WTC11 (cell line): ENCODE measurements around the gene ACBD5. TPM values are rescaled to one million over a fixed set of nuclear protein-coding genes. Genes with fewer than 3 reads are reported as not detected.

Source experiments
- ATAC-seq: fragments of 200-7000 bp; cut with Tn5 transposase; 2 replicates; pipeline ENCODE4 v1.10.0; 2021; ENCODE audit warnings: mild to moderate bottlenecking, moderate library complexity
- CTCF ChIA-PET: fragments of 300-600 bp; sonication (Branson Sonifier 250); formaldehyde crosslinking; loops from one replicate; lab custom pipeline; 2021; ENCODE audit warnings: antibody characterized with exemption; lab: Charles Lee
- POLR2A ChIA-PET: fragments of 350-600 bp; sonication (Branson Sonifier 250); formaldehyde crosslinking; loops from one replicate; lab custom pipeline; 2021; ENCODE audit warnings: antibody characterized with exemption; lab: Charles Lee
- DNase-seq: peaks from one replicate; pipeline ENCODE4 v3.0.0; 2021; ENCODE audit warnings: low spot score
- H3K27ac Mint-ChIP-seq: 2 replicates; pipeline ENCODE4 v1.8.0; 2021; ENCODE audit warnings: mixed read lengths
- H3K27me3 Mint-ChIP-seq: 2 replicates; pipeline ENCODE4 v1.8.0; 2021; ENCODE audit warnings: low read depth, mild to moderate bottlenecking, moderate library complexity, mixed read lengths
- H3K36me3 Mint-ChIP-seq: 2 replicates; pipeline ENCODE4 v1.8.0; 2021; ENCODE audit warnings: mixed read lengths
- H3K4me1 Mint-ChIP-seq: 2 replicates; pipeline ENCODE4 v1.8.0; 2022; ENCODE audit warnings: mixed read lengths
- H3K4me3 Mint-ChIP-seq: 2 replicates; pipeline ENCODE4 v1.8.0; 2021; ENCODE audit warnings: mild to moderate bottlenecking, moderate library complexity, mixed read lengths
- H3K9me3 Mint-ChIP-seq: 2 replicates; pipeline ENCODE4 v1.8.0; 2021; ENCODE audit warnings: mixed read lengths
- AR ChIP-seq: fragments of 250-450 bp; sonication (Bioruptor Pico); IDR thresholded peaks from 2 replicates; pipeline ENCODE4 v1.9.0; 2021; ENCODE audit warnings: mild to moderate bottlenecking
- ATF2 ChIP-seq: sonication (generic); formaldehyde crosslinking; IDR thresholded peaks from 2 replicates; pipeline ENCODE4 v1.8.1; 2022; ENCODE audit warnings: low read depth, missing genetic modification reagents, borderline replicate concordance
- E2F4 ChIP-seq: sonication (generic); formaldehyde crosslinking; IDR thresholded peaks from 2 replicates; pipeline ENCODE4 v1.8.1; 2022; ENCODE audit warnings: low read depth, mild to moderate bottlenecking, moderate library complexity, missing genetic modification reagents, borderline replicate concordance
- ELF4 ChIP-seq: sonication (generic); formaldehyde crosslinking; IDR thresholded peaks from 2 replicates; pipeline ENCODE4 v1.8.1; 2022; ENCODE audit warnings: low read depth, mild to moderate bottlenecking, moderate library complexity, missing genetic modification reagents
- GTF2I ChIP-seq: fragments of 250-450 bp; sonication (Bioruptor Pico); conservative IDR thresholded peaks from 2 replicates; pipeline ENCODE4 v1.4.0; 2021; ENCODE audit warnings: mild to moderate bottlenecking
- IRF2 ChIP-seq: sonication (generic); formaldehyde crosslinking; IDR thresholded peaks from 2 replicates; pipeline ENCODE4 v1.8.0; 2022; ENCODE audit warnings: low read depth, missing genetic modification reagents, borderline replicate concordance
- JUN ChIP-seq: sonication (generic); formaldehyde crosslinking; IDR thresholded peaks from 2 replicates; pipeline ENCODE4 v1.8.0; 2023; ENCODE audit warnings: mild to moderate bottlenecking, missing genetic modification reagents
- OVOL2 ChIP-seq: fragments of 250-450 bp; sonication (Bioruptor Pico); IDR thresholded peaks from 2 replicates; pipeline ENCODE4 v1.9.0; 2021; ENCODE audit warnings: mild to moderate bottlenecking, borderline replicate concordance
- PREB ChIP-seq: sonication (generic); formaldehyde crosslinking; IDR thresholded peaks from 2 replicates; pipeline ENCODE4 v1.8.1; 2022; ENCODE audit warnings: mild to moderate bottlenecking, missing genetic modification reagents, moderate library complexity, borderline replicate concordance
- SMAD4 ChIP-seq: sonication (generic); formaldehyde crosslinking; IDR thresholded peaks from 2 replicates; pipeline ENCODE4 v1.8.0; 2022; ENCODE audit warnings: mild to moderate bottlenecking, missing genetic modification reagents
- TEAD4 ChIP-seq: sonication (generic); formaldehyde crosslinking; IDR thresholded peaks from 2 replicates; pipeline ENCODE4 v1.8.0; 2022; ENCODE audit warnings: mild to moderate bottlenecking, missing genetic modification reagents
- ZNF425 ChIP-seq: fragments of 250-450 bp; sonication (Bioruptor Pico); conservative IDR thresholded peaks from 2 replicates; pipeline ENCODE4 v1.9.0; 2021; ENCODE audit warnings: mild to moderate bottlenecking
- total RNA-seq: library from RNA; stranded (reverse); gene quantifications from 3 replicates; pipeline ENCODE4 v1.2.3, GENCODE V29; 2021
- TF ChIP-seq, protein P1 (sequence below): sonication (generic); formaldehyde crosslinking; IDR thresholded peaks from 2 replicates; pipeline ENCODE4 v1.8.0; 2022; ENCODE audit warnings: missing genetic modification reagents

The ACBD5 gene
- total RNA-seq, 1 experiment from 2014 or later = 18.1 TPM

- no peak for TF ChIP-seq AR (CRISPR knock-in tag)
- TF ChIP-seq, all 79 proteins: peak for 0
Measured at GRCh38 chr10:27245836-27246235, 5.2 kb upstream of the ACBD5 start (continued).

DNA sequence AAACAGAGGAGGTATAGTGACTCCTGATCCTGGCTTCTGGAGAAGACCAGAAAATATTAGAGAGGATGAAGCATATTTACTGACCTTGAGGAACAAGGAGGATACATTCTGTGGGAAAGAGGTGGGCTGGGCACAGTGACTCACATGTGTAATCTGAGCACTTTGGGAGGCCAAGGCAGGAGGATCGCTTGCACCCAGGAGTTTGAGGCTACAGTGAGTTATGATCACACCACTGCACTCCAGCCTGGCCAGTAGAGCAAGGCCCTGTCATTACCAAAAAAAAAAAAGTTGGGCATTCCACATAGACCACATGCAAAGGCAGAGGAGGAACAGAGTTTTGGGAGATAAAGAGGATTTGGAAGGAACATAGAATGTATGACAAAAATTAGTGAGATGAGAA lies 4.4 kb upstream of the ACBD5 start:
- ChIA-PET CTCF (no interaction called here), POLR2A (no interaction called here)
- Mint-ChIP-seq H3K4me1 (peaks cover 21% of the 10 kb centered on the region), H3K27ac (no peak overlapping the region), H3K36me3 (peaks cover 14% of the 10 kb centered on the region), H3K9me3 (peaks cover 22% of the 10 kb centered on the region), H3K27me3 (peaks cover 8% of the 10 kb centered on the region), H3K4me3 (no peak overlapping the region)
- DNase-seq (no peak), ATAC-seq (no peak)
- TF ChIP-seq ZNF425 (CRISPR knock-in tag) (no peak), ELF4 (CRISPR knock-in tag) (no peak), SMAD4 (CRISPR knock-in tag) (no peak), PREB (CRISPR knock-in tag) (no peak), TEAD4 (no peak), ATF2 (CRISPR knock-in tag) (no peak), OVOL2 (CRISPR knock-in tag) (no peak), E2F4 (CRISPR knock-in tag) (no peak), GTF2I (CRISPR knock-in tag) (no peak), JUN (no peak), IRF2 (CRISPR knock-in tag) (no peak)
- TF ChIP-seq, protein P1, sequence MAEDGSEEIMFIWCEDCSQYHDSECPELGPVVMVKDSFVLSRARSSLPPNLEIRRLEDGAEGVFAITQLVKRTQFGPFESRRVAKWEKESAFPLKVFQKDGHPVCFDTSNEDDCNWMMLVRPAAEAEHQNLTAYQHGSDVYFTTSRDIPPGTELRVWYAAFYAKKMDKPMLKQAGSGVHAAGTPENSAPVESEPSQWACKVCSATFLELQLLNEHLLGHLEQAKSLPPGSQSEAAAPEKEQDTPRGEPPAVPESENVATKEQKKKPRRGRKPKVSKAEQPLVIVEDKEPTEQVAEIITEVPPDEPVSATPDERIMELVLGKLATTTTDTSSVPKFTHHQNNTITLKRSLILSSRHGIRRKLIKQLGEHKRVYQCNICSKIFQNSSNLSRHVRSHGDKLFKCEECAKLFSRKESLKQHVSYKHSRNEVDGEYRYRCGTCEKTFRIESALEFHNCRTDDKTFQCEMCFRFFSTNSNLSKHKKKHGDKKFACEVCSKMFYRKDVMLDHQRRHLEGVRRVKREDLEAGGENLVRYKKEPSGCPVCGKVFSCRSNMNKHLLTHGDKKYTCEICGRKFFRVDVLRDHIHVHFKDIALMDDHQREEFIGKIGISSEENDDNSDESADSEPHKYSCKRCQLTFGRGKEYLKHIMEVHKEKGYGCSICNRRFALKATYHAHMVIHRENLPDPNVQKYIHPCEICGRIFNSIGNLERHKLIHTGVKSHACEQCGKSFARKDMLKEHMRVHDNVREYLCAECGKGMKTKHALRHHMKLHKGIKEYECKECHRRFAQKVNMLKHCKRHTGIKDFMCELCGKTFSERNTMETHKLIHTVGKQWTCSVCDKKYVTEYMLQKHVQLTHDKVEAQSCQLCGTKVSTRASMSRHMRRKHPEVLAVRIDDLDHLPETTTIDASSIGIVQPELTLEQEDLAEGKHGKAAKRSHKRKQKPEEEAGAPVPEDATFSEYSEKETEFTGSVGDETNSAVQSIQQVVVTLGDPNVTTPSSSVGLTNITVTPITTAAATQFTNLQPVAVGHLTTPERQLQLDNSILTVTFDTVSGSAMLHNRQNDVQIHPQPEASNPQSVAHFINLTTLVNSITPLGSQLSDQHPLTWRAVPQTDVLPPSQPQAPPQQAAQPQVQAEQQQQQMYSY = no peak
